T-cell (primary cell): ENCODE measurements around the gene KHDRBS2. TPM values are rescaled to one million over a fixed set of nuclear protein-coding genes. Genes with fewer than 3 reads are reported as not detected.

ENCODE experiments used
- ATAC-seq, 4 experiments: fragments of 200-7000 bp in 3 of 4; fragments of 150-1000 bp in 1 of 4; cut with Tn5 transposase; replicated peaks in 1 of 4; 1 replicate in 3 of 4; 2 replicates in 1 of 4; pipeline ENCODE4 v1.10.0; 2021; ENCODE audit warnings: moderate library complexity in 3 of 4, mild to moderate bottlenecking in 2 of 4, moderate number of reproducible peaks in 1 of 4
- CTCF ChIA-PET, 2 donors: fragments of 300-600 bp; sonication (Branson Sonifier 250); formaldehyde crosslinking; loops; one replicate each; lab custom pipeline; 2022; ENCODE audit warnings: antibody characterized with exemption in 2 of 2; lab: Charles Lee
- POLR2A ChIA-PET, 2 donors: fragments of 300-600 bp; sonication (Branson Sonifier 250); formaldehyde crosslinking; loops; one replicate each; lab custom pipeline; 2022; ENCODE audit warnings: antibody characterized with exemption in 2 of 2; lab: Charles Lee
- DNase-seq, 35 experiments: peaks; one replicate each; pipeline versions ENCODE4 v3.0.0 to v3.0.0-alpha.2; 2013 to 2023
- H3K27ac ChIP-seq: one replicate; pipeline ENCODE4 v1.5.1; 2013; ENCODE audit warnings: low read length
- H3K27me3 ChIP-seq, 2 experiments: replicated peaks in 1 of 2; 1 replicate in 1 of 2; 2 replicates in 1 of 2; pipeline versions ENCODE4 v1.6.1 to v1.7.0; 2013; ENCODE audit warnings: low read length in 1 of 2, mixed read lengths in 1 of 2; ENCODE audit not compliant: control insufficient read depth in 2 of 2, insufficient read depth in 2 of 2; ENCODE audit errors: extremely low read depth in 1 of 2
- H3K36me3 ChIP-seq, 2 donors: 1 replicate in 1 of 2; 2 replicates in 1 of 2; pipeline versions ENCODE4 v1.6.1 to v1.7.0; 2013; ENCODE audit warnings: low read length in 1 of 2; ENCODE audit not compliant: control insufficient read depth in 2 of 2, insufficient read depth in 1 of 2; ENCODE audit errors: extremely low read depth in 1 of 2
- H3K4me1 ChIP-seq, 2 experiments: 1 replicate in 1 of 2; 2 replicates in 1 of 2; pipeline versions ENCODE4 v1.6.1 to v1.7.0; 2013; ENCODE audit warnings: low read length in 2 of 2, mixed read lengths in 1 of 2; ENCODE audit not compliant: insufficient read depth in 2 of 2, control insufficient read depth in 1 of 2; ENCODE audit errors: extremely low read depth in 1 of 2
- H3K4me3 ChIP-seq, 2 donors: 1 replicate in 1 of 2; 2 replicates in 1 of 2; pipeline versions ENCODE4 v1.5.1 to v1.7.0; 2013; ENCODE audit warnings: mild to moderate bottlenecking in 2 of 2, low read length in 1 of 2, moderate library complexity in 1 of 2; ENCODE audit not compliant: control insufficient read depth in 1 of 2; ENCODE audit errors: extremely low read depth in 1 of 2
- H3K9me3 ChIP-seq: 2 replicates; pipeline ENCODE4 v1.7.0; 2013
- H3K27ac Mint-ChIP-seq, 2 donors: one replicate each; pipeline ENCODE4 v1.8.0; 2020 to 2021; ENCODE audit warnings: mild to moderate bottlenecking in 2 of 2, mixed read lengths in 2 of 2
- H3K27me3 Mint-ChIP-seq, 2 donors: one replicate each; pipeline ENCODE4 v1.8.0; 2021 to 2022; ENCODE audit warnings: mixed read lengths in 2 of 2
- H3K36me3 Mint-ChIP-seq: one replicate; pipeline ENCODE4 v1.8.0; 2021; ENCODE audit warnings: mixed read lengths
- H3K4me1 Mint-ChIP-seq, 3 donors: one replicate each; pipeline ENCODE4 v1.8.0; 2020 to 2022; ENCODE audit warnings: mixed read lengths in 3 of 3, mild to moderate bottlenecking in 1 of 3
- H3K4me3 Mint-ChIP-seq, 3 donors: one replicate each; pipeline ENCODE4 v1.8.0; 2020 to 2022; ENCODE audit warnings: mild to moderate bottlenecking in 3 of 3, mixed read lengths in 3 of 3, moderate library complexity in 3 of 3
- H3K9me3 Mint-ChIP-seq, 3 donors: one replicate each; pipeline ENCODE4 v1.8.0; 2020 to 2022; ENCODE audit warnings: mixed read lengths in 3 of 3
- WGBS: methylation state at CpG from one replicate; pipeline ENCODE4 v1.1.5; 2013; ENCODE audit warnings: missing lambda C conversion rate; ENCODE audit not compliant: insufficient coverage; 5-methylcytosine and 5-hydroxymethylcytosine counted together
- total RNA-seq, 35 experiments: library from RNA in 6 of 35; stranded (reverse) in 6 of 35; fragments of 120-200 nt in 1 of 35; gene quantifications; one replicate each; pipeline versions ENCODE4 v1.2.1 to v1.2.4 and lab custom pipeline; 2013 to 2026

The KHDRBS2 gene
- total RNA-seq, 5 donors from 2014 or later (not counting 1 experiment from before 2014, with no cell fraction given) = 0.18 to 0.49 TPM; not detected in 3

DNA sequence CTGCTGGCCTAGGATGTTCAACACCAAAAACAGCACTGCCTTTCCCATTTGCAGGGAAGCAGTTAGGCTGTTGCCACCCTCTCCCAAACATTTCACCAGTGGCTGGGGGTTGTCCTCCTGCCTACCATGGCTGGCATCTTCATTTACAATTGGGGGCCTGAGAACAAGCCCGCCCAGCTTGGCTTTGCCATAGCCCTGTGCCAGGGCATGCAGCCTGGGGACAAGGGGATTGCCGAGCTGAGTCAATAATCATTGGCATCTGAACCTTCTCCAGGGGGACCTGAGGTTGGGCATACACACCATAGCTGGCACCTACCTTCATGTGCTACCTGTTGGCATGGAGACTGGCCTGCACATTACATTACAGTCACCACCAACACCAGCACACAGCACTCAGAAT, 345.1 kb downstream of the KHDRBS2 start:
- H3K4me1 ChIP-seq = no peaks in the 10 kb centered on the region
- DNase-seq (no peak), ATAC-seq (no peak)
- ChIA-PET POLR2A (no interaction called here), CTCF (no interaction called here)
- H3K27me3 Mint-ChIP-seq = no peaks in the 10 kb centered on the region
- no peaks in the 10 kb centered on the region for H3K9me3 ChIP-seq
- H3K9me3 Mint-ChIP-seq = peaks cover 14 to 21% (median 20%) of the 10 kb centered on the region in 3 donors
- H3K36me3 Mint-ChIP-seq = no peaks in the 10 kb centered on the region
- H3K4me1 Mint-ChIP-seq = no peaks in the 10 kb centered on the region
- no peaks in the 10 kb centered on the region for H3K27me3 ChIP-seq
- WGBS = 88% methylated on average over 2 of the region's 2 CpGs
- no peak overlapping the region for H3K27ac Mint-ChIP-seq
- H3K4me3 ChIP-seq = no peak overlapping the region
- H3K4me3 Mint-ChIP-seq = no peak overlapping the region
- H3K36me3 ChIP-seq = no peaks in the 10 kb centered on the region
- H3K27ac ChIP-seq = no peak overlapping the region

DNA sequence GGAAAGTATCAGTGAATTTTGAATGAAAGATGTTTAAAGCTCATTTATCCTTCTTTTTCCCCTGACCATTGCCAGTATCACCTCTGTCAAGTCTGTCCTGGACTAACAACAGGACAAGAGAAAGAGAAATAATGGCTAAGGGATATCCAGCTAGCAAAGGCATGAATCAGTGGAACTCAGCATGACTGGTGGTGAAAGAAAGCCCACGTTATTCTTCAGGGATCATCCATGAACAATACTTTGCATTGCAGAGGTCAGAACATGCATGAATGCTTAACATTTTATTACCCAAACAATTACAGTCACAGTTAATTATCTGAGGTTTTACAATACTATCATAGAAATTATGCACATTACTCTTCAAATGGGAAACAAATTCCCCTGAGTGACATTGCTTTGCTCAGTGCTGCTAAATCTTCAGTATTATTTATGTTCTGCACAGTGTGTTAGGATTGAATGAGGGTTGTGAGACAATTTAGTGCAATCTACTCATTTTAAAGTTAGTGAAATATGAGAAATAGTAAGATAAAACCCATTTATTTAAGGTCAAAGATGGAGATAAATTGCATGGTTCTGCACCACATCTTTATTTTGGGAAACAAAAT, 350.7 kb downstream of the KHDRBS2 start:
- H3K9me3 ChIP-seq = no peaks in the 10 kb centered on the region
- CTCF ChIA-PET = no interaction called here
- H3K36me3 ChIP-seq = no peaks in the 10 kb centered on the region
- Mint-ChIP-seq H3K27me3 (no peaks in the 10 kb centered on the region), H3K27ac (no peak overlapping the region), H3K9me3 (peaks cover 10 to 31% (median 21%) of the 10 kb centered on the region in 3 donors), H3K4me1 (no peaks in the 10 kb centered on the region), H3K4me3 (no peak overlapping the region), H3K36me3 (no peaks in the 10 kb centered on the region)
- H3K27me3 ChIP-seq = no peaks in the 10 kb centered on the region
- H3K4me1 ChIP-seq = no peaks in the 10 kb centered on the region
- POLR2A ChIA-PET = no interaction called here
- no peak for DNase-seq
- no peak for ATAC-seq
- no peak overlapping the region for H3K4me3 ChIP-seq
- no peak overlapping the region for H3K27ac ChIP-seq
- no CpG with 5 or more reads among the region's 1 CpG for WGBS

DNA sequence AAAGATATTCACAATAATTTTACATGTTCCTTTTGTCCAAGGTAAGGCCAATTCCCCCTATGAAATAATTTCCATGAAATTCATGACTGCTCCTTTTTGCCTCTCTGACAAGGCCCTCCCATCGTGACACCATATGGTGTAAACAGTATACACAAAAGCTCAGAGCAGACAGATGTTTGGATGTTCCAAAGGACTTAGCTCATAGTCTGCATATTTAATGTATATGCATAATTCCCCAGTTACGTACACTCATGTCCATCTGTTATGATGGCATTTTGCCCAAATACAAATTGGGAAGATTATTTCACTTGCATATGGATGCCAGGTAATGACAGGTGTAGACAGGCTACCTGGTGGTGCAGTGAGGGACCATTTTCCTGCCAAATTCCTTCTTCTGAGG, 376.5 kb downstream of the KHDRBS2 start:
- no peaks in the 10 kb centered on the region for H3K36me3 ChIP-seq
- no peaks in the 10 kb centered on the region for H3K4me1 ChIP-seq
- Mint-ChIP-seq H3K4me1 (no peaks in the 10 kb centered on the region), H3K27me3 (no peaks in the 10 kb centered on the region), H3K4me3 (no peak overlapping the region), H3K27ac (no peak overlapping the region), H3K36me3 (no peaks in the 10 kb centered on the region), H3K9me3 (peaks cover 17 to 31% (median 18%) of the 10 kb centered on the region in 3 donors)
- no peaks in the 10 kb centered on the region for H3K9me3 ChIP-seq
- H3K27me3 ChIP-seq = no peaks in the 10 kb centered on the region
- no peak overlapping the region for H3K27ac ChIP-seq
- ATAC-seq (no peak), DNase-seq (no peak)
- WGBS = no CpG with 5 or more reads among the region's 2 CpGs
- ChIA-PET POLR2A (no interaction called here), CTCF (interaction anchor here in 1 of 2 donors (0.5 kb wide), 1 partner anchor 1331 kb away, joined by 3 read pairs; no protein-coding TSS in a partner anchor)
- no peak overlapping the region for H3K4me3 ChIP-seq

DNA sequence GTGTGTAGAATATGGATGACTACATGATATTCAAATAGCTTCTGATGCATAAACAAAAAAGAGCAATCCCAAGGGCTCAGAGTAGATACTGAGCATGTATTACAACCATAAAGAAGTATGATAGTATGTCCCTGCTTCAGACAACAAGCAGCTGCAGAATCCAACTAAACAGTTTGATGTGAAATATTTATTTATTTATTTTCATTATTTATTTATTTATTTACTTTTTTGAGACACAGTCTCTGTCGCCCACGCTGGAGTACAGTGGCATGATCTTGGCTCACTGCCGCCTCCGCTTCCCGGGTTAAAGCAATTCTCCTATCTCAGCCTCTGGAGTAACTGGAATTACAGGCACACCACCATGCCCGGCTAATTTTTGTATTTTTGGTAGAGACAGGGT, 384.3 kb downstream of the KHDRBS2 start:
- Mint-ChIP-seq H3K9me3 (peaks cover 14 to 21% (median 18%) of the 10 kb centered on the region in 3 donors), H3K27ac (no peak overlapping the region), H3K36me3 (no peaks in the 10 kb centered on the region), H3K4me1 (no peaks in the 10 kb centered on the region), H3K27me3 (no peaks in the 10 kb centered on the region), H3K4me3 (no peak overlapping the region)
- WGBS = 90% methylated on average over 5 of the region's 6 CpGs
- Histone ChIP-seq H3K4me1 (no peaks in the 10 kb centered on the region), H3K36me3 (no peaks in the 10 kb centered on the region), H3K27ac (no peak overlapping the region), H3K27me3 (no peaks in the 10 kb centered on the region), H3K9me3 (no peaks in the 10 kb centered on the region), H3K4me3 (no peak overlapping the region)
- DNase-seq (no peak), ATAC-seq (no peak)
- CTCF ChIA-PET = no interaction called here
- POLR2A ChIA-PET = no interaction called here

DNA sequence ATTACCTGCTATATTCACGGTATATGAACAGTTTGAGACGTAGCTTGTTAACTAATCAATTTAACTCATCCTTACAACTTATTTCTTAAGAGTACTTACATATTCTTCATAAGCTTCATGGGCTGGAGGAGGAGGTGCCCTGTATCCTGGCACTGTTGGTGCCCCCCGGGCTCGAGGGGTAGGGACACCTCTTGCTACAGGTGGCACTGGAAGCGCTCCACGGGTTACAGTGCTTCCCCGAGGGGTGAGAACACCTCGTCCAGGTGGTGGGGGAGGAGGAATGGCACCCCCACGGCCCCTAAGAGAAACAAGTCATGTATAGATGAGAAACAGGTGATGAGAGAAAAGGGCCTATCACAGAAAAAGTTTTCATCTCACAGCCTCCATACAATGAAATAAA, 391.5 kb downstream of the KHDRBS2 start:
- H3K4me1 Mint-ChIP-seq = no peaks in the 10 kb centered on the region
- no peaks in the 10 kb centered on the region for H3K9me3 ChIP-seq
- no peak for DNase-seq
- no peak for ATAC-seq
- H3K27me3 ChIP-seq = no peaks in the 10 kb centered on the region
- H3K27me3 Mint-ChIP-seq = no peaks in the 10 kb centered on the region
- 80% methylated on average over 3 of the region's 9 CpGs for WGBS
- no peaks in the 10 kb centered on the region for H3K4me1 ChIP-seq
- no peak overlapping the region for H3K27ac ChIP-seq
- no peak overlapping the region for H3K4me3 Mint-ChIP-seq
- ChIA-PET POLR2A (no interaction called here), CTCF (no interaction called here)
- no peak overlapping the region for H3K27ac Mint-ChIP-seq
- no peaks in the 10 kb centered on the region for H3K36me3 ChIP-seq
- H3K36me3 Mint-ChIP-seq = no peaks in the 10 kb centered on the region
- peaks cover 16 to 19% (median 16%) of the 10 kb centered on the region in 3 donors for H3K9me3 Mint-ChIP-seq
- H3K4me3 ChIP-seq = no peak overlapping the region

DNA sequence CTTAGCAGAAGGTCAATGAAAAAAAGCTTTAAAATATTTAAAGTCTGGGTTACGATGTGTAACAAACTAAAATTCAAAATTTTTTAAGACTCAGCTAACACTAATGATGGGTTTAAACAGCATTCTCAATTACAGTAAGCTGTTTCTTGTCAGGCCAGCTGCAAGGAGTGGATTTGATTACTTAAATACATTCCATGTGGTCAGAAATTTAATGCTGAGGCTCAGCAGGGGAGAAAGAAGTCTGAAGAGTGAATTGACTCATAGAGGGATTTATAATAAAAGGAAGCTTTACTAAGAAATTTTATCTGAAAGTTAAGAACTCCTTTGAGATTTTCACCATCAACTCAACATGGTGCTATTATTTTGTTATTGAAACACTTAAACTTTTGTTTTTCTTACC, 398.6 kb downstream of the KHDRBS2 start:
- ChIA-PET POLR2A (no interaction called here), CTCF (no interaction called here)
- Histone ChIP-seq H3K36me3 (no peaks in the 10 kb centered on the region), H3K4me3 (no peak overlapping the region), H3K4me1 (no peaks in the 10 kb centered on the region), H3K27me3 (no peaks in the 10 kb centered on the region), H3K27ac (no peak overlapping the region), H3K9me3 (no peaks in the 10 kb centered on the region)
- Mint-ChIP-seq H3K27ac (no peak overlapping the region), H3K36me3 (no peaks in the 10 kb centered on the region), H3K27me3 (no peaks in the 10 kb centered on the region), H3K9me3 (peaks cover 15 to 22% (median 16%) of the 10 kb centered on the region in 3 donors), H3K4me1 (no peaks in the 10 kb centered on the region), H3K4me3 (no peak overlapping the region)
- DNase-seq (no peak), ATAC-seq (no peak)
- WGBS = no CpG with 5 or more reads among the region's 1 CpG
